ENCODE measurements around the gene RAET1G. TPM values are rescaled to one million over a fixed set of nuclear protein-coding genes. Genes with fewer than 3 reads are reported as not detected.

The RAET1G gene
- total RNA-seq, 4 donors from 2014 or later, result 0.34 to 5.5 (median 4.5) TPM; not detected in 1

DNA sequence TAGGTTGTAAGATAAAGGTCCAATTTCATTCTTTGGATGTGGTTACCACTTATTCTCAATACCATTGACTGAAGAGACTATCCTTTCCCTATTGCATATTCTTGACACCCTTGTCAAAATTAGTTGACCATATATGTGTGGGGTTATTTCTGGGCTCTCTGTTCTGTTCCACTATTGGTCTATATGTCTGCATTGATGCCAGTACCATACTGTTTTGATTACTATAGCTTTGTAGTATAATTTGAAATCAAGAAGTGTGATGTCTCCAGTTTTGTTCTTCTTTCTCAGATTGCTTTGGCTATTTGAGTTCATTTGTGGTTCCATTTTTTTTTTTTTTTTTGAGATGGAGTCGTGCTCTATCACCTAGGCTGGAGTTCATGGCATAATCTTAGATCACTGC is 50.7 kb downstream of the RAET1G start:
- intact Hi-C loops (cut with DNase I; ENCODE audit: low total_unique reads), result no loop called here
- 82 to 90% methylated on average over 1 of the region's 1 CpG for WGBS, 2 donors
- no peak for TF ChIP-seq POLR2A (IDR thresholded peaks at IDR 0.05)
- TF ChIP-seq, protein P1, sequence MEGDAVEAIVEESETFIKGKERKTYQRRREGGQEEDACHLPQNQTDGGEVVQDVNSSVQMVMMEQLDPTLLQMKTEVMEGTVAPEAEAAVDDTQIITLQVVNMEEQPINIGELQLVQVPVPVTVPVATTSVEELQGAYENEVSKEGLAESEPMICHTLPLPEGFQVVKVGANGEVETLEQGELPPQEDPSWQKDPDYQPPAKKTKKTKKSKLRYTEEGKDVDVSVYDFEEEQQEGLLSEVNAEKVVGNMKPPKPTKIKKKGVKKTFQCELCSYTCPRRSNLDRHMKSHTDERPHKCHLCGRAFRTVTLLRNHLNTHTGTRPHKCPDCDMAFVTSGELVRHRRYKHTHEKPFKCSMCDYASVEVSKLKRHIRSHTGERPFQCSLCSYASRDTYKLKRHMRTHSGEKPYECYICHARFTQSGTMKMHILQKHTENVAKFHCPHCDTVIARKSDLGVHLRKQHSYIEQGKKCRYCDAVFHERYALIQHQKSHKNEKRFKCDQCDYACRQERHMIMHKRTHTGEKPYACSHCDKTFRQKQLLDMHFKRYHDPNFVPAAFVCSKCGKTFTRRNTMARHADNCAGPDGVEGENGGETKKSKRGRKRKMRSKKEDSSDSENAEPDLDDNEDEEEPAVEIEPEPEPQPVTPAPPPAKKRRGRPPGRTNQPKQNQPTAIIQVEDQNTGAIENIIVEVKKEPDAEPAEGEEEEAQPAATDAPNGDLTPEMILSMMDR (IDR thresholded peaks at IDR 0.05), result no peak

DNA sequence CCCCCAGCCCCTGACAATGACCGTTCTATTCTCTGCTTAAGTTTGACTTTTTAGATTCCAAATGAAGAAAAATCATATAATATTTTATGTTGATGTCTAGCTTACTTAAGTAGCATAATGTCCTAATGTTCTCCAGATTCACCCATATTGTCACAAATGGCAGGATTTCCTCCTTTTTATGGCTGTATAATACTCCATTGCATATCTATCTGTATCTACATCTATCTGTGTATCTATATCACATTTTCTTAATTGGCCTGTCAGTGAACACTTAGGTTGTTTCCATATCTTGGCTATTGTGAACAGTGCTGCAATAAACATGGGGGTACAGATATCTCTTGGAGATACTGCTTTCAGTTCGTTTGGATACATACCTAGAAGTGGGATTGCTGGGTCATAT is 51.7 kb downstream of the RAET1G start:
- no peak for TF ChIP-seq POLR2A (IDR thresholded peaks at IDR 0.05)
- TF ChIP-seq, protein P1 (IDR thresholded peaks at IDR 0.05), result no peak
- DNase-seq (ENCODE audit: low spot score in 2 of 2), result no peak
- H3K4me3 ChIP-seq (ENCODE audit: low read depth, poor library complexity, severe bottlenecking), result no peak overlapping the region
- intact Hi-C loops (cut with DNase I; ENCODE audit: low total_unique reads), result no loop called here
- 93% methylated on average over 2 of the region's 2 CpGs for WGBS, 2 donors

More for the DNA sequence above, 50.7 kb downstream of the RAET1G start:
- H3K4me3 ChIP-seq (ENCODE audit: low read depth, poor library complexity, severe bottlenecking), result no peak overlapping the region
- no peak for DNase-seq (ENCODE audit: low spot score in 2 of 2)

DNA sequence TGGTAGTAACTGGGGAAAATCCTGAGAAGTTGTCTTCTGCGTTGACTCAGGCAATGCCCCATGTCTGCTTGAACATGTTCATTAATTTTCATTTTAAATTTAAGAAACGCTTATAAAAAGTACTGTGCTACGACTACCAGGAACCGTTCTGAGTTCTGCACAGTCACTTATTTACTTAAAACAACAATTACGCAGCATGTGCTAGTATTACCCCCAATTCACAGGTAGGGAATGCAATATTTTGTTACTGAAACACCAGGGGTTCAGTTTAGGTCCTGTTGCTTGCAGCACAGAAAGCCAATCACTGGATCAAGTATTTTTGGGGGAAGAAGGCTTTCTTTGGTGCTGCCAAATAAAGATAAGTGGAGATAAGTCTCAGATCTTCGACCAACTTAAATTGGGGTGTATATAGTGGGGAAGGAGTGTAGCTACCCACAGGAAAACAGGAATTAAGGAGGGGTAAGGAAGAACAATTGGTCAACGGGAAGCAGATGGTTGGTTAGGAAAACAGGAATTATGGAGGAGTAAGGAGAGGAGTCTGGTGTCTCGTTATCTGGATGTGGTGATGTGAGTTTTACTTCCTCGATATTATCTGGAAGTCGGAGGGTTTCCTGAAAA is 53.5 kb downstream of the RAET1G start:
- DNase-seq (ENCODE audit: low spot score in 2 of 2), result no peak
- H3K4me3 ChIP-seq (ENCODE audit: low read depth, poor library complexity, severe bottlenecking), result no peak overlapping the region
- 84 to 85% methylated on average over 10 of the region's 10 CpGs for WGBS, 2 donors
- no peak for TF ChIP-seq POLR2A (IDR thresholded peaks at IDR 0.05)
- TF ChIP-seq, protein P1 (IDR thresholded peaks at IDR 0.05), result no peak
- intact Hi-C loops (cut with DNase I; ENCODE audit: low total_unique reads), result no loop called here

DNA sequence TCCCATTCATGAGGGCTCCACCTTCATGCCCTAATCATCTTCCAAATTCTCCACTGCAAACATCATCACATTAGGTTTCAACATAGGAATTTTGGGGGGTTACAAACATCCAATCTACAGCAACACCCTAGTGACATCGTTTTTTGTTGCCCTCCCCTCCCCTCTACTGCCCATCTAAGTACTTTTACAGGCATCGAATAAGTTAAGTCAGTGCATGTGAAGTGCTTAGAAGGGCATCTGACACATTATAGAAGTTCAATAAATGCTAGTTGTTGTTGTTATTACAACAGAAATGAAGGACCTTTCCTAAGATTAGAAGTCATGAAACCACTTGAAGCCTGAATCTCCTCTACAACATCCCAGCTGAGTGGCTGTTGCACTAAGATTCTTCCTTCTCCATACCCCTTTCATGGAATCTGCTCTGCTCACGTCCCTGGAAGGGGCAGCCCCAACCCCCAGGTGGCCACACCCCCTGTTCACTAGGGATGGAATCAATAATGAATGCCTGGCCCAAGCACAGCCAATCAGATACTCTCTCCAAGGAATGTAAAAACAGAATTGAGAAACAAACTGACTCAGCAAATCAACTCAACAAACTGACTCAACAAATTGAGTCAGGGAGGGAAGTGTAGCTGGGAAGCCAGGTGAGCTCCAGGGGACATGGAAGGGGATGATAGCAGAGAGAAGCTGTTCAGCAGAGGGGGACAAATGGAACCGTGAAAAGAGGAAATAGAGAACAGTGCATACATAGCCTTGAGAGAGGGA is 54.9 kb downstream of the RAET1G start:
- TF ChIP-seq, protein P1 (IDR thresholded peaks at IDR 0.05), result no peak
- no peak for TF ChIP-seq POLR2A (IDR thresholded peaks at IDR 0.05)
- intact Hi-C loops (cut with DNase I; ENCODE audit: low total_unique reads), result no loop called here
- DNase-seq (ENCODE audit: low spot score in 2 of 2), result no peak
- H3K4me3 ChIP-seq (ENCODE audit: low read depth, poor library complexity, severe bottlenecking), result no peak overlapping the region
- WGBS, 2 donors, result 52 to 55% methylated on average over 4 of the region's 4 CpGs

Other genes with a start within 250 kb of the RAET1G start
- gene LATS1, start 205.0 kb downstream of the RAET1G start, total RNA-seq, result 10 to 100 TPM; 17.6 to 27.9 (median 24.3) TPM
- 10 to 100 TPM; 14.6 to 35.2 (median 17.2) TPM for gene NUP43, start 176.6 kb downstream of the RAET1G start, total RNA-seq
- gene PCMT1, start 173.4 kb downstream of the RAET1G start, total RNA-seq, result 10 to 100 TPM; 68.4 to 93.5 (median 78.3) TPM
- 10 to 100 TPM; 56.0 to 98.3 (median 78.4) TPM for gene LRP11, start 58.8 kb downstream of the RAET1G start, total RNA-seq
- gene RAET1E, start 25.0 kb downstream of the RAET1G start, total RNA-seq, result 10 to 100 TPM; 20.8 to 48.5 (median 36.2) TPM
- under 1 TPM in 2 of 4 donors, not detected in 2; 0.25 to 0.68 TPM for gene ULBP2, start 18.9 kb upstream of the RAET1G start, total RNA-seq
- under 1 TPM in 2 of 4 donors, not detected in 2; 0.32 to 0.38 TPM for gene ULBP1, start 40.8 kb upstream of the RAET1G start, total RNA-seq
- 1 to 10 TPM; 1.2 to 7.1 (median 3.6) TPM for gene RAET1L, start 102.4 kb upstream of the RAET1G start, total RNA-seq
- 1 to 10 TPM in 3 of 4 donors, not detected in 1; 1.2 to 2.4 (median 1.2) TPM for gene ULBP3, start 146.0 kb upstream of the RAET1G start, total RNA-seq
- gene PPP1R14C, start 219.9 kb upstream of the RAET1G start, total RNA-seq, result 100 to 1,000 TPM; 116 to 145 (median 127) TPM

All from lower leg skin (tissue), 4 donors.